H7 (cell line): ENCODE results near the gene NCOA3. TPM values are rescaled to one million over a fixed set of nuclear protein-coding genes. Genes with fewer than 3 reads are reported as not detected.

Experiments used
- DNase-seq: peaks from one replicate; pipeline ENCODE4 v3.0.0; 2012
- H3K27me3 ChIP-seq: 2 replicates; pipeline ENCODE4 v1.6.0; 2011; ENCODE audit warnings: mild to moderate bottlenecking, low read length; ENCODE audit not compliant: control insufficient read depth, insufficient read depth
- H3K36me3 ChIP-seq: replicated peaks from 2 replicates; pipeline ENCODE4 v1.5.1; 2011; ENCODE audit warnings: low read length; ENCODE audit not compliant: control insufficient read depth, insufficient read depth
- H3K4me3 ChIP-seq: 2 replicates; pipeline ENCODE4 v1.5.1; 2011; ENCODE audit warnings: low read depth, mild to moderate bottlenecking, control low read depth, low read length, moderate library complexity; ENCODE audit not compliant: insufficient read depth
- total RNA-seq: library from RNA; depleted of rRNA; stranded (reverse); fragments of >200 nt; shearing (Covaris generic); gene quantifications from 2 replicates; pipeline ENCODE4 v1.2.3, GENCODE V29; 2014

Gene NCOA3
- total RNA-seq, 1 experiment from 2014 or later = 10.1 TPM

- no peaks in the 10 kb centered on the region for H3K36me3 ChIP-seq
- H3K27me3 ChIP-seq = no peaks in the 10 kb centered on the region
- H3K4me3 ChIP-seq = no peak overlapping the region
- DNase-seq = no peak
Observed at GRCh38 chr20:47464380-47465101, 37.1 kb upstream of the NCOA3 start.

DNA sequence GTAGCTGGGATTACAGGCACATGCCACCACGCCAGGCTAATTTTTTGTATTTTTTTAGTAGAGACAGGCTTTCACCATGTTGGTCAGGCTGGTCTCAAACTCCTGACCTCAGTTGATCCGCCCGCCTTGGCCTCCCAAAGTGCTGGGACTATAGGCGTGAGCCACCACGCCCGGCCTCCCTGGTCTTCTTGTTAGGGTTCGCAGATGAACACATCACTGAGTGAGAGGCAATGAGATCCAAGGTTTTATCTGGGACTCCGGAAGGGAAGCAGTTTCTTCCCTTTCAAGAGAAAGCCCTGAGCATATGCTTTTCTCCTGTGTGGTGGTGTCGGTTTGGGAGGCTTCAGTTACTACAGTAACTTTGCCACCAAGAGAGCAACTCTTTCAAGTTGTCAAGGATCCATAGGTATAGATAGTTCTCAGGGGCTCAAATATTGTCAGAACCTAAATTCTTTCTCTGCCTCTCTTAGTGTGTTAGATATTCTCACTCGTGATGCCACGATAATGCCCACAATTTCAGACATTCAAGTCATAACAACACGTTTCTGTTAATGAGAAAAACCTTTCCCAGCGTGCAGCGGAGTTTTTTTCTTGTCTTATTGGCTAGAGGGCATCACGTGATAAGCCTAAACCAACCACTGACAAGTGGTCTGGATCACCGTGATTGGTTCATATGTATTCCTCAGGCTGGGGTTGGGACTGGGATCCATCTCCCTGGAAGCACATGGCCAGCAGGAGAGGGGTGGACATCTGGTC is 36.2 kb upstream of the NCOA3 start:
- Histone ChIP-seq H3K27me3 (no peaks in the 10 kb centered on the region), H3K4me3 (no peak overlapping the region), H3K36me3 (no peaks in the 10 kb centered on the region)
- DNase-seq = no peak

DNA sequence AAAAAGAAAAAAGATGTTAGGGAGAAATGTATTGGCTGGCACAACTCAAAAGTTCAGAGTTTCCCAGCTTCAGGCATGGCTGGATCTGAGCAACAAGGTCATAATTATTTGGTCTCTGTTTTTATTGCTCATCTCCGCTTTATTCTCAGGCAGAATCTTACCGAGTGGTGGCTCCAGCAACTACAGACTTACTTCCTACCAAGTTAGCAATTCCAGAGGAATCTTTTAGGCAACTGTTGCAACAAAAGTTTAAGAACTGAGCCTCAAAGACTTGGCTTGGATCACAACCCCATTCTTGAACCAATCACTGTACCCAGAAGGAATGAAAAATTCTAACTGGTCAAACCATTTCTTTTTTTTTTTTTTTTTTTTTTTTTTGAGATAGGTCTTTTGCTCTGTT is 35.5 kb upstream of the NCOA3 start:
- H3K4me3 ChIP-seq = no peak overlapping the region
- H3K27me3 ChIP-seq = no peaks in the 10 kb centered on the region
- no peaks in the 10 kb centered on the region for H3K36me3 ChIP-seq
- DNase-seq = no peak

GRCh38 chr20:47466704-47467459 is 34.8 kb upstream of the NCOA3 start:
- no peaks in the 10 kb centered on the region for H3K36me3 ChIP-seq
- no peaks in the 10 kb centered on the region for H3K27me3 ChIP-seq
- no peak overlapping the region for H3K4me3 ChIP-seq
- DNase-seq = no peak

DNA sequence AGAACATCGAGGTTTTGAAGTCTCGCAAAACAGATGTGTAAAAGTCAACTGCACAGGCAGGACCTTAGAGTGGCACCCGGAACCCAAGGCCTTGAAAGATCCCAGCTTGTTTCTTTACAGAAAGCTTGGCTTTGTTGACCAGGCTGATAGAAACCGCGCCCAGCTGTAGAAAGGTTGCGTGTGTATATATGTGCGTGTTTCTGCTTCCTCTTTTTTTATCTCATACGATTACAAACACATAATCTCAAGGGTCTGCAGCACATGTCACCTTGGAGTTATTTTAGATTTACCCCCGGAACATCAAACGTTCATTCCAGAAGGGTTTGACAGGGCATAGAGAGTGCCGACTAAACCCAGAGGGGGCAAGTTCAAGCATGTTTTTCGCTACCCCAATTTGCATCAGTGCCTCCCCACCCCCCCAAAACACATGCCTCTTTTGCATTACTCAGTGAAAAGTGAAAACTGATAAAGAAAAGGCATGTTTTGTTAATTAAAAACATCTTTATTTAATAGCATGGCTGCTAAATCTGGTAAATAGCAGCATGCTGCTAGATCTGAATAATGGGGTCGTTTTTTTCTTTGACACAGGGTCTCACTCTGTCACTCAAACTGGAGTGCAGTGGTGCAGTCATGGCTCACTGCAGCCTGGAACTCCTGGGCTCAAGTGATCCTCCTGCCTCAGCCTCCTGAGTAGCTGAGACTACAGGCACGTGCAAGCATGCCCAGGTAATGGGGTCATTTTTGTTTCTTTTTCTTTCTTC is 33.2 kb upstream of the NCOA3 start:
- DNase-seq = no peak
- Histone ChIP-seq H3K4me3 (no peak overlapping the region), H3K36me3 (no peaks in the 10 kb centered on the region), H3K27me3 (no peaks in the 10 kb centered on the region)

- Histone ChIP-seq H3K36me3 (no peaks in the 10 kb centered on the region), H3K27me3 (no peaks in the 10 kb centered on the region), H3K4me3 (no peak overlapping the region)
- no peak for DNase-seq
Observed at GRCh38 chr20:47475419-47476044, 26.2 kb upstream of the NCOA3 start.

GRCh38 chr20:47476452-47476851 is 25.2 kb upstream of the NCOA3 start:
- Histone ChIP-seq H3K36me3 (no peaks in the 10 kb centered on the region), H3K27me3 (no peaks in the 10 kb centered on the region), H3K4me3 (no peak overlapping the region)
- no peak for DNase-seq

DNA sequence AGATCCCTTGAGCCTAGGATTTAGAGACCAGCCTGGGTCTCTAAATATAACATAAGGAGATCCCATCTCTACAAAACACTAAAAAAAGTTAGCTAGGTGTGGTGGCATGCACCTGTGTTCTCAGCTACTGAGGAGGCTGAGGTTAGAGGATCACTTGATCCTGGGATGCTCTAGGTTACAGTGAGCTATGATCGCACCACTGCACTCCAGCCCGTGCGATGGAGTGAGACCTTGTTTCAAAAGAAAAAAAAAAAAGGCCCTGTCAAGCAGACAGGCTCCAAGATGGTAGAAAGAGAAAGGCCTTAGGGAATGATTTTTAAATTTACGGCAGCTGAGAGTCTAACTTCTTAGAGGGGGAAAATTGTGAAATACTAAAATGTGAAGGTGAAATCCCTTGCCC is 22.6 kb upstream of the NCOA3 start:
- Histone ChIP-seq H3K27me3 (no peaks in the 10 kb centered on the region), H3K36me3 (no peaks in the 10 kb centered on the region), H3K4me3 (no peak overlapping the region)
- no peak for DNase-seq

GRCh38 chr20:47479506-47479905 is 22.2 kb upstream of the NCOA3 start:
- Histone ChIP-seq H3K36me3 (no peaks in the 10 kb centered on the region), H3K27me3 (no peaks in the 10 kb centered on the region), H3K4me3 (no peak overlapping the region)
- DNase-seq = no peak

DNA sequence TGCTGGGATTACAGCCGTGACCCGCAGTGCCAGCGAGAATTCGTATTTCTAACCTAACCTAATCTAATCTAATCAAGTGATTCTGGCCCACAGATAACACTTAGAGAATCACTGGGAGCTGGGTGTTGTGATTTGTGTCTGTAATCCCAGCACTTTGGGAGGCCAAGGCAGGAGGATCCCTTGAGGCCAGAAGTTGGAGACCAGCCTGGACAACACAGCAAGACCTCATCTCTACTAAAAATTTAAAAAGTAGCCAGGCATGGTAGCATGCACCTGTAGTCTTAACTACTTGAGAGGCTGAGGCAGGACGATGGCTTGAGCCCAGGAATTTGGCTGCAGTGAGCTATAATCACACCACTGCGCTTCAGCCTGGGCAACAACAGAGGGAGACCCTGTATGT is 21.4 kb upstream of the NCOA3 start:
- no peak for DNase-seq
- no peak overlapping the region for H3K4me3 ChIP-seq
- no peaks in the 10 kb centered on the region for H3K27me3 ChIP-seq
- H3K36me3 ChIP-seq = no peaks in the 10 kb centered on the region

DNA sequence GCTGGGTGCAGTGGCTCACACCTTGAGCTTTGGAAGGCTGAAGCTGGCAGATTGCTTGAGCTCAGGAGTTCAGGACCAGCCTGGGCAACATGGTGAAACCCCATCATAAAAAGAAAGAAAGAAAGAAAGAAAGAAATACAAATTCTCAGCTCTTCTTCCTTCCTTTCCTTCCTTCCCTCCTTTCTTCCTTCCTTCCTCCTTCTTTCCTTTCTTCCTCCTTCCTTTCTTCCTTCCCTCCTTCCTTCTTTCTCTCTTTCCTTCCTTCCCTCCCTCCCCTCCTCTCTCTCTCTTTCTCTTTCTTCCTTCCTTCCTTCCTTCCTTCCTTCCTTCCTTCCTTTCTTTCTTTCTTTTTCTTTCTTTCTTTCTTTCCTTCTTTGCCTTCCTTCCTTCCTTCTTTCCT is 21.0 kb upstream of the NCOA3 start:
- no peak for DNase-seq
- Histone ChIP-seq H3K36me3 (no peaks in the 10 kb centered on the region), H3K4me3 (no peak overlapping the region), H3K27me3 (no peaks in the 10 kb centered on the region)

GRCh38 chr20:47481330-47482216 is 20.1 kb upstream of the NCOA3 start:
- Histone ChIP-seq H3K27me3 (no peaks in the 10 kb centered on the region), H3K4me3 (no peak overlapping the region), H3K36me3 (no peaks in the 10 kb centered on the region)
- no peak for DNase-seq

- Histone ChIP-seq H3K36me3 (no peaks in the 10 kb centered on the region), H3K27me3 (no peaks in the 10 kb centered on the region), H3K4me3 (no peak overlapping the region)
- no peak for DNase-seq
Observed at GRCh38 chr20:47482705-47483104, 19.0 kb upstream of the NCOA3 start.
